Skeletal muscle satellite cell (primary cell): Measurements from ENCODE around the gene ADPRHL1. TPM values are rescaled to one million over a fixed set of nuclear protein-coding genes. Genes with fewer than 3 reads are reported as not detected.

Experiments used
- H3K27me3 ChIP-seq: 2 replicates; pipeline ENCODE4 v1.7.0; 2013; ENCODE audit warnings: low read length; ENCODE audit not compliant: control insufficient read depth, insufficient read depth
- H3K36me3 ChIP-seq: 2 replicates; pipeline ENCODE4 v1.7.0; 2013; ENCODE audit warnings: mild to moderate bottlenecking, control low read depth, low read length; ENCODE audit not compliant: insufficient read depth
- H3K4me1 ChIP-seq: 2 replicates; pipeline ENCODE4 v1.7.0; 2013; ENCODE audit warnings: low read length; ENCODE audit not compliant: control insufficient read depth, insufficient read depth
- H3K4me2 ChIP-seq: 2 replicates; pipeline ENCODE4 v1.7.0; 2013; ENCODE audit warnings: mild to moderate bottlenecking, low read length
- H3K4me3 ChIP-seq: 2 replicates; pipeline ENCODE4 v1.7.0; 2013; ENCODE audit warnings: low read length
- H3K9ac ChIP-seq: 2 replicates; pipeline ENCODE4 v1.7.0; 2013; ENCODE audit warnings: mild to moderate bottlenecking, low read depth, low read length, moderate library complexity
- H3K9me3 ChIP-seq: replicated peaks from 2 replicates; pipeline ENCODE4 v1.7.0; 2013; ENCODE audit warnings: mild to moderate bottlenecking, control low read depth, low read length
- small RNA-seq: library from RNA; depleted of rRNA; stranded (forward); fragments of <200 nt; gene quantifications from one replicate; pipeline ENCODE3, GENCODE V24; 2012

The ADPRHL1 gene

DNA sequence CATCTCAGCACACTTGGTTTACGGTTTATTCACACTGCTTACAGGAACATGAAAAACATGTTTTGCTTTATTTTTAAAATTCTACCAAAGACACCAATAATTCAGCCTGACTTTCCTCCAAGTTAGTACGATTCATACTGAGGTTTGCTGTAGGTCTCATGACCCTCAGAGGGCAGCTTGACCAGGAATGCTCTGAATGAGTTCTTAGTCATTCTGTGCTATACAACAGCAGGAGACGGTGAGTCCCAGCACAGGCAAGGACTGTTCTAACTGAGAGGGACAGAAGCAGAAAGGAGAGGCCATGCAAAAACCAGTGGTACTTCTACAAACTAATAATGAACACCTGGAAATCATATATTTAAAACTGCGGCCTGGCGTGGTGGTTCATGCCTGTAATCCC is 95.8 kb downstream of the ADPRHL1 start:
- H3K27me3 ChIP-seq: peaks cover 12% of the 10 kb centered on the region
- H3K4me1 ChIP-seq: peaks cover 6% of the 10 kb centered on the region
- H3K4me3 ChIP-seq: no peak overlapping the region
- H3K9ac ChIP-seq: no peak overlapping the region
- H3K9me3 ChIP-seq: no peaks in the 10 kb centered on the region
- H3K4me2 ChIP-seq: no peak overlapping the region
- no peaks in the 10 kb centered on the region for H3K36me3 ChIP-seq

DNA sequence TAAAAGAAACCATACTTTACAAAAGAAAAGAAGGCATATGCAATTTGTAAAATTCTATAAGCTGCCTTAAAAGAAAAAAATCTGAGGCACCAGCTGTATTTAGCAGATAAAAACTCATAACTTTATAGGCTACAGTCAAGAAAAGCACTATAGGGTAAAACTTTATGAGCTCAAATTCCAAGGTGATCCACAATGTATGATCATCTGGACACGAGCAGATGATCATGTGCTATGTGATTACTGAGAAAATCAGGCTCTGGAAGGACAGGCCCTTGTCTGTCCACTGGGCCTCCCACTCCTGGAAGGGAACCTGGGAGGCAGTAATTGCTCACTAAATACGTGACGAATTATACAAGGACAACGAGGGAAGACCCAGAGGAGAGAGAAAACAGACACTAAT is 96.7 kb downstream of the ADPRHL1 start:
- Histone ChIP-seq H3K36me3 (no peaks in the 10 kb centered on the region), H3K4me3 (no peak overlapping the region), H3K4me2 (no peak overlapping the region), H3K9ac (no peak overlapping the region), H3K9me3 (no peaks in the 10 kb centered on the region), H3K4me1 (peaks cover 6% of the 10 kb centered on the region), H3K27me3 (peaks cover 9% of the 10 kb centered on the region)

DNA sequence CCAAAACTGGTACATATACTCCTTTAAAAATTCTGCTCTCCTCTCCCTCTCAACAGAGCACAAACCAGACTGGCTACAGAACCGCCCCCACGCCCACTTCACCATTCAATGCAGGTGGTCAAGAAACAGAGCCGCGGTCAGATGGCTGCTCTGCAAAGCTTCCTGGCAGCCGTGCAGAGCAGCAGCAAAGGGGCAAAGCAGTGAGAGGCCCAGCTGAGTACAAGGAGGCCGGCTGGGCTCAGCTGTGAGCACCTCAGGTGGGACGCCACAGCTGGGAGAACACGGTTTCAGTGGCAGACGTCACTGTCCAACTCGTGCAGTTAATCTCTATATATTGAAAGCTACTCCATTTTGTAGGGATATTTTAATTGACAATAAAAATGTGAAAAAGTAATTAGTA is 97.7 kb downstream of the ADPRHL1 start:
- Histone ChIP-seq H3K9ac (no peak overlapping the region), H3K36me3 (no peaks in the 10 kb centered on the region), H3K9me3 (no peaks in the 10 kb centered on the region), H3K27me3 (peaks cover 9% of the 10 kb centered on the region), H3K4me3 (no peak overlapping the region), H3K4me2 (no peak overlapping the region), H3K4me1 (peaks cover 6% of the 10 kb centered on the region)

DNA sequence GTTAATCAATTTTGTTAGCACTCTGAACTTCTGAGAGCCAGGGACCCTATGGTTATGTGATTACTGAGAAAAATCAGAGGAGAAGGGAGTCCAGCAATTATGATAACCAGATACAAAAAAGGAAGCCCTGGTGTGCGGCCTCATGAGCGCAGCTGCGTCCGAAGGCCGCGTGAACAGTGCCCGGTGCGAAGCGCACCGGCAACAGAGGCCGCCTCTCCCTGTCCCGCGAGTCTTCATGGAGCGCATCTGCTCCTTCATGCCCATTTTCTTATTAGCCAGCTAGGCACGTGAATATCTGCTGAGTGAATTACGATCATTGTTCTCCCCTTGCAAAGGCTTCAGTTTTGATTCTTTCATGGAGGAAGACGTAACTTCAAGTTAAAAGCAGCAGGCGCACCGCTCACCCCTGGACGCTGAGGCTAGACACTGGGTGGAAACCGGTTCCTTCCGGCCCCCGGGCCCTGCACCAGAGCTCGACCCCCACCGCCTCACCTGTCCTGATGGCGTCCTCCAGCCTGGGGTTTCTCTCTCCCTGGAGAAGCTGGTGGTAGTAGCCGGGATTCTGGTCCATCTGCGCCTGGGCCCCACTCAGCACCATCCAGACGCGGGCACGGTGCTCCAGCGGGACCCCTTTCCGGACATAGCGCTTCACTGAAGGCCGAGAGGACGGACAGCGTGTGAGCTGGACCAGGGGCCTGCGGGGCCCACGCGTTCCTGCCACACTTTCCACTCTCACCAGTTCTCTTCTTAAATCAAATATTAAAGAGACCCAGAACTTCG is 98.3 kb downstream of the ADPRHL1 start:
- Histone ChIP-seq H3K9me3 (no peaks in the 10 kb centered on the region), H3K4me2 (no peak overlapping the region), H3K4me3 (no peak overlapping the region), H3K4me1 (peaks cover 6% of the 10 kb centered on the region), H3K36me3 (no peaks in the 10 kb centered on the region), H3K27me3 (peaks cover 4% of the 10 kb centered on the region), H3K9ac (no peak overlapping the region)

DNA sequence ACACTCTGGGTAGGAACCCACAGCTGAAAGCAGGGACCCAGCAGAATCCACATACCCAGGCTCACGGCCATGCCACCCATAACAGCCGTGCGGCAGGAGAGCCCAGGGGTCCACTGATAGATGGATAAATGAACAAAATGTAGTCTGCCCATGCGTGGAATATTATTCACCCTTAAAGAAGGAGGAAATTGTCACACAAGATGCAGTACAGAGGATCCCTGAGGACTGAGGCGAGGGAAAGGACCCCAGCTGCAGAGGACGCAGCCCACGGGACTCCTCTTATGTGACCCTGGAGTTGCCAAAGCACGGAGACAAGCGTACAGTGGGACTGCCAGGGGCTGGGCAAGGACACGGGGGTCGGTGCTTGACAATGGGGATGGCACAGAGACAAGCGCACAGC is 100.0 kb downstream of the ADPRHL1 start:
- no peak overlapping the region for H3K9ac ChIP-seq
- no peaks in the 10 kb centered on the region for H3K27me3 ChIP-seq
- H3K4me2 ChIP-seq: no peak overlapping the region
- H3K4me3 ChIP-seq: no peak overlapping the region
- H3K36me3 ChIP-seq: no peaks in the 10 kb centered on the region
- H3K9me3 ChIP-seq: no peaks in the 10 kb centered on the region
- peaks cover 6% of the 10 kb centered on the region for H3K4me1 ChIP-seq

DNA sequence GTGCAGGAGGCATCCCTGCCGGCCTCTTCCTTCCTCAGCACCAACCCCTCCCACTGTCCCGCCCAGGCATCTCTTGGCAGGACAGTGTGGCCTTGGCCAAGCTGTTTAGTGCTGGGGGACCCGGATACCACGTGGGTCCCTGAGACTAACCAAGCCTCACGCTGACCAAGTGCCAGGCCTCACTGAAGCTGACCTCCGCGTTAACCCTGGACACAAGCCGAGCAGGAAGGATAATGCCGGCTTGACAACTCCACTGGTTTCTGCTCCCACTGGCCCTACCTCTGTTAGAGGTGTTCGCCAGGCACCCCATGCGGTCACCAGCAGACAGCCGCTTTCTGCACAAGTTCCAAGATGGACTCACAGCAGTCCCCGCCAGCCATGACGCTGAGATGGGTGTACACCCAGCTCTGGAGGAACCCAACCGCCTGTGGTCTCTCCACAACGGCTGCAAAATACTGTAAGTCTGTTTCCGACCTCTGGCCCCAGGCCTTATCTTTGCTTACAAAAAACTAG is 101.7 kb downstream of the ADPRHL1 start:
- Histone ChIP-seq H3K36me3 (no peaks in the 10 kb centered on the region), H3K4me2 (no peak overlapping the region), H3K4me3 (no peak overlapping the region), H3K4me1 (no peaks in the 10 kb centered on the region), H3K27me3 (no peaks in the 10 kb centered on the region), H3K9me3 (no peaks in the 10 kb centered on the region), H3K9ac (no peak overlapping the region)

DNA sequence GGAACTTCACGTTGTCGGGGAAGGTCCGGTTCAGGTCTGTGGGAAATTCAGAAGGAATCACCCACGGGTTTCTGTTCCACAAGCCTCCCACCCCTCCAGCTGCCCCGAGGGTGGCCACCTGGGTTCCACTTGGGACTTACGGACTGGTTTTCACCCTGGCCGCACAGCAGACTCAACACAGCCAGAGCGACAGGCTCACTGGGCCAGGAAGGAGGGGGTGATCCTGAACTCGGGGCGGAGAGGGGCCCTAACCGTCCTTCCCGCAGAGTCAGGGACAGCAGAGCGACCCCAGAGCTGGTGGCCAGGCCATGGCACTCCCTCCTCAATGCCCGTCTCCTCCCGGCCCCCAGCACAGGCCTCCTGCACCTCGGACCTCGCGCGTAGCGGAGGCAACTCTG is 102.4 kb downstream of the ADPRHL1 start:
- Histone ChIP-seq H3K4me3 (no peak overlapping the region), H3K36me3 (no peaks in the 10 kb centered on the region), H3K9ac (no peak overlapping the region), H3K4me1 (no peaks in the 10 kb centered on the region), H3K27me3 (no peaks in the 10 kb centered on the region), H3K4me2 (no peak overlapping the region), H3K9me3 (no peaks in the 10 kb centered on the region)

DNA sequence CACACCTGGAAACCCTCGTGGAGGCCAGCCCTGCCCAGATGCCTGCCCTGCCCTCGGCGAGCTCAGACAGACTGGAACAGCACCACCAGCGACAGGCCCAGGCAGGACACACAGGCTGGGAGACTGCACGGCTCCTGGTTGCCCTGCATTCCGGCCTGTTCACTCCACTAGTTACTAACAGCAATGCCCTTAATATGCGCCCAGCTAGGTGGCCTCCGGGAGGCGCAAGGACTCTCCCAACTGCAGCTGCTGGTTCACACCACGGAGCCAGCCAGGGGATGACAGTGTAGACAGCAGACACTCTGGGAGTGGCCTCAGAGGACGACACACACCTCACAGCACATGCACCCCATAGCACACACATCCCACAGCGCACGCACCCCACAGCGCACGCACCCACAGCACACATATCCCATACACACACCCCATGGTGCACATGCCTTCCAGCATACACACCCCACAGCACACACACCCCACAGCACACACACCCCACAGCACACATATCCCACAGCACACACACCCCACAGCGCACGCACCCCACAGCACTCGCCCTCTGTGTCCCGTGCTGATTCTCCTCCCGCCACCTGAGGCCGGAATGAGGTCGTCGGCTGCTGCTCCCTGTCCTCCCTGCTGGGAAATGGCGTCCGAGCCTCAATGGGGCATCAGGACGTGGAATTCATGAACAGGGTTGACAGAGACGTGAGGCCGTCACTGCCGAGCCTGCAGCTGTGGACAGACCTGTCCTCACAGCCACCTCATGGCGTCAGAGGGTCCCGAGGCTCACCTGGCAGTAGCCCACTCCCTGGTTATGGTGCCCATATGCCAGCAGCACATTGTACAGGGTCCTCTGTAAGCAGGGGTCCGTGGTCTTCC is 103.0 kb downstream of the ADPRHL1 start:
- no peak overlapping the region for H3K4me2 ChIP-seq

More for the DNA sequence above, 103.0 kb downstream of the ADPRHL1 start:
- no peak overlapping the region for H3K9ac ChIP-seq
- no peaks in the 10 kb centered on the region for H3K27me3 ChIP-seq
- H3K36me3 ChIP-seq: no peaks in the 10 kb centered on the region
- no peak overlapping the region for H3K4me3 ChIP-seq
- no peaks in the 10 kb centered on the region for H3K9me3 ChIP-seq
- H3K4me1 ChIP-seq: no peaks in the 10 kb centered on the region

Small RNAs within 50 kb of the gene (small RNA-seq; reads per million reads assigned to genes)
- not detected for gene RNU1-16P
